K562 (cell line): Measurements from ENCODE around the gene CD320. TPM values are rescaled to one million over a fixed set of nuclear protein-coding genes. Genes with fewer than 3 reads are reported as not detected.

Source experiments
- BDP1 ChIP-seq: IDR thresholded peaks from 3 replicates; pipeline ENCODE4 v1.6.1; 2011; ENCODE audit not compliant: insufficient read length, insufficient read depth
- CC2D1A ChIP-seq: fragments of 450-650 bp; IDR thresholded peaks from 2 replicates; pipeline ENCODE4 v1.6.1; 2017; ENCODE audit warnings: mild to moderate bottlenecking
- HNRNPUL1 ChIP-seq: fragments of 200-400 bp; formaldehyde crosslinking; IDR thresholded peaks from 2 replicates; pipeline ENCODE4 v1.6.1; 2017; ENCODE audit warnings: low read length
- MTA3 ChIP-seq: fragments of 450-650 bp; formaldehyde crosslinking; IDR thresholded peaks from 2 replicates; pipeline ENCODE4 v1.6.1; 2017; ENCODE audit warnings: mild to moderate bottlenecking, borderline replicate concordance
- NR2C1 ChIP-seq, 2 experiments: fragments of 450-650 bp; IDR thresholded peaks; 2 replicates each; pipeline ENCODE4 v1.6.1; 2017; ENCODE audit warnings: mild to moderate bottlenecking in 2 of 2, antibody characterized with exemption in 1 of 2, inconsistent platforms in 1 of 2, missing compliant biosample characterization in 1 of 2, missing genetic modification characterization in 1 of 2
- REST ChIP-seq, 2 experiments: fragments of 450-650 bp; formaldehyde crosslinking in 1 of 2; IDR thresholded peaks; 2 replicates each; pipeline versions ENCODE4 v1.4.0 to v1.6.1; 2014 to 2020; ENCODE audit warnings: mild to moderate bottlenecking in 2 of 2, borderline replicate concordance in 1 of 2, low read depth in 1 of 2
- SMAD3 ChIP-seq: fragments of 450-650 bp; formaldehyde crosslinking; conservative IDR thresholded peaks from 2 replicates; pipeline ENCODE4 v1.4.0; 2020; ENCODE audit warnings: mild to moderate bottlenecking
- SP1 ChIP-seq: sonication (generic); formaldehyde crosslinking; IDR thresholded peaks from 2 replicates; pipeline ENCODE4 v1.8.1; 2022; ENCODE audit warnings: mild to moderate bottlenecking, missing genetic modification reagents
- STAG1 ChIP-seq: sonication (generic); formaldehyde crosslinking; IDR thresholded peaks from 2 replicates; pipeline ENCODE4 v1.5.0; 2020; ENCODE audit warnings: missing genetic modification reagents, borderline replicate concordance
- TBP ChIP-seq: optimal IDR thresholded peaks from 2 replicates; pipeline ENCODE3; 2011; ENCODE audit warnings: low read depth, low read length, improper control_type of control experiment
- YY1 ChIP-seq, 3 experiments: IDR thresholded peaks; 2 replicates each; pipeline ENCODE4 v1.6.1; 2011; ENCODE audit warnings: low read length in 2 of 3, mild to moderate bottlenecking in 2 of 3, moderate library complexity in 2 of 3, borderline replicate concordance in 1 of 3, control low read depth in 1 of 3, low read depth in 1 of 3; ENCODE audit not compliant: insufficient read depth in 3 of 3, insufficient replicate concordance in 2 of 3, control insufficient read depth in 1 of 3, insufficient read length in 1 of 3; ENCODE audit errors: extremely low read depth in 1 of 3
- ZBTB33 ChIP-seq: sonication (generic); formaldehyde crosslinking; IDR thresholded peaks from 2 replicates; pipeline ENCODE4 v1.8.1; 2023; ENCODE audit warnings: mild to moderate bottlenecking, missing genetic modification reagents
- ZBTB43 ChIP-seq: sonication (generic); formaldehyde crosslinking; IDR thresholded peaks from 2 replicates; pipeline ENCODE4 v1.8.0; 2023; ENCODE audit warnings: mild to moderate bottlenecking, missing genetic modification reagents
- ZBTB7A ChIP-seq: IDR thresholded peaks from 2 replicates; pipeline ENCODE4 v1.6.1; 2011; ENCODE audit warnings: low read depth, mild to moderate bottlenecking, low read length, moderate library complexity, borderline replicate concordance; ENCODE audit not compliant: control insufficient read depth
- ZNF384 ChIP-seq: IDR thresholded peaks from 2 replicates; pipeline ENCODE4 v1.6.1; 2012; ENCODE audit warnings: low read depth, low read length, improper control_type of control experiment
- polyA plus RNA-seq, 8 experiments: library from polyadenylated mRNA; depleted of rRNA in 4 of 8; stranded (reverse) in 5 of 8; unstranded in 3 of 8; fragments of >200 nt; fragmentation: Nextera tagmentation in 2 of 8; fragmentation: Illumina TruSeq in 1 of 8; extraction: Ambion mirVana in 2 of 8; extraction: Trizol in 1 of 8; gene quantifications; 2 replicates each; pipeline versions ENCODE4 v1.2.1 to v1.2.3, GENCODE V29; 2011 to 2014; ENCODE audit warnings: inconsistent platforms in 1 of 8, missing spikeins in 1 of 8
- total RNA-seq, 7 experiments: library from RNA; depleted of rRNA in 6 of 7; stranded (reverse); fragments of >200 nt in 6 of 7; fragmentation: Illumina TruSeq in 2 of 7; extraction: Trizol in 2 of 7; gene quantifications; 2 replicates each; pipeline versions ENCODE4 v1.2.1 to v1.2.3, GENCODE V29; 2011 to 2021; ENCODE audit warnings: low replicate concordance in 1 of 7

CD320 gene
- total and polyA plus RNA-seq, 9 of the 15 experiments (the other 6 are each of a cell fraction or from before 2014, with no cell fraction given) = 0.45 to 94.5 (median 34.4) TPM

- peak; percentile 94 for TF ChIP-seq REST (IDR thresholded peaks at IDR 0.05; ENCODE audit: borderline replicate concordance)
- TF ChIP-seq REST (CRISPR knock-in tag; IDR thresholded peaks at IDR 0.05; ENCODE audit: low read depth) = no peak
- TF ChIP-seq BDP1 = no peak
- no peak for TF ChIP-seq ZBTB43 (CRISPR knock-in tag)
- peak; percentile 95 for TF ChIP-seq STAG1 (CRISPR knock-in tag)
- no peak for TF ChIP-seq SMAD3 (CRISPR knock-in tag)
- no peak for TF ChIP-seq NR2C1 (IDR thresholded peaks at IDR 0.05)
- no peak for TF ChIP-seq NR2C1 (tag; IDR thresholded peaks at IDR 0.05)
- peak; percentile 95 for TF ChIP-seq CC2D1A
- TF ChIP-seq SP1 (CRISPR knock-in tag) = 0 out of 2 replicates have a peak, but pooled peaks have one; percentile 40
- TF ChIP-seq MTA3 = 0 out of 2 replicates have a peak, but pooled peaks have one; percentile 49
- no peak for TF ChIP-seq TBP
- TF ChIP-seq YY1 (IDR thresholded peaks at IDR 0.05; ENCODE audit: borderline replicate concordance in 1 of 3, control insufficient read depth in 1 of 3, extremely low read depth in 1 of 3, insufficient read depth in 3 of 3, insufficient read length in 1 of 3, insufficient replicate concordance in 2 of 3, low read depth in 1 of 3, low read length in 2 of 3) = peak in 2 of 3 experiments; percentile 43 to 60
- TF ChIP-seq HNRNPUL1 = no peak
- TF ChIP-seq ZBTB33 (CRISPR knock-in tag) = 0 out of 2 replicates have a peak, but pooled peaks have one; percentile 23
- peak; percentile 77 for TF ChIP-seq ZBTB7A
- 0 out of 2 replicates have a peak, but pooled peaks have one; percentile 31 for TF ChIP-seq ZNF384
These were observed 55.1 kb downstream of the CD320 start (continued) for GRCh38 chr19:8252922-8253589.
